ENCODE measurements around the gene RPH3AL. TPM values are rescaled to one million over a fixed set of nuclear protein-coding genes. Genes with fewer than 3 reads are reported as not detected.

RPH3AL gene
- total RNA-seq, 2 donors from 2014 or later, result 11.7 to 17.8 TPM

DNA sequence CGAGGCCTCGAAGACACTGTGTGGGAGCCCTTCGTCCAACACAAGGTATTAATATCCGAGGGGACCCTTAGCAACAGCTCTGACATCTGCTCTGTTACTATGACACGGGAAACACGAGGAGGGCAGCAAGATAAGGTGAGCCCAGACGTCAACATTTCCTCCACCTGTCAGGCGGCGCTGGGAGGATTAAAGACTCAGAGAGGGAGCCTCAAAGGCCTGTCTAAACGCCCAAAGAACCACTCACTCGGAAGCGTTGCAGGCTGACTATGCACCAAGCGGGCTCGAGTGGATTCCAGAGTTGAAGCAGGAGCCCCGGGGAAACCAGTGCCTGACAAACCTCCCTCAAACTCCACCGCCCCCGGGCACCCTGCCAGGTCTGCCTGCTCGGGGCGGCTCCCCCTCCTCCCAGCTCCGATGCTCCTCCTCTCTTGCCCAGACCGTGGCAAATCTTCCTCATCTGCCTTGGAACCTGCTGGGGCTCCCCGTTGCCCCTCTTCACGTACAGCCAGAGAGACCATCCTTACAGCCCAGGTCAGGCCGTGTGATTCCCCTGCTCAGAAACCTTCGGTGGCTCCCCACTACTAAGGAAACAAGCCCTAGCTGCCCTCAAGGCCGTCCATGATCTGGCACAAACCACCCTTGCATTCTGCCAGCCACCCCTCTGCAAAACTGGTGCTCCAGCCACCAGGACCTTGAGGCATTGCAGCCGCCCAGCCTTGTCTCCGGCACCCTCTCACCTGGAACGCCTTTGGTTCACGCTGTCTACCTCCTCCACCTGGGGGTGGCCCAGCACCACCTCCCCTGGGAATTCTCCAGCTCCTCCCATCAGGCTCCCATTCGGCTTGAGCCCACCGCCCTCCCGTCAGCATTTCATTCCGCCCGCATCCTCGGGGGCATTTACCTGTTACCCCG lies 16.2 kb downstream of the RPH3AL start:
- Histone ChIP-seq H3K36me3 (no peaks in the 10 kb centered on the region), H3K27ac (no peak overlapping the region), H3K27me3 (replicated peaks; ENCODE audit: insufficient read depth) (no peaks in the 10 kb centered on the region), H3K4me3 (no peak overlapping the region), H3K9me3 (no peaks in the 10 kb centered on the region), H3K4me1 (replicated peaks) (no peaks in the 10 kb centered on the region)
- DNase-seq (ENCODE audit: low spot score), result no peak
- TF ChIP-seq POLR2AphosphoS5 (IDR thresholded peaks at IDR 0.05) (no peak), POLR2A (IDR thresholded peaks at IDR 0.05) (no peak)
- TF ChIP-seq, protein P1, sequence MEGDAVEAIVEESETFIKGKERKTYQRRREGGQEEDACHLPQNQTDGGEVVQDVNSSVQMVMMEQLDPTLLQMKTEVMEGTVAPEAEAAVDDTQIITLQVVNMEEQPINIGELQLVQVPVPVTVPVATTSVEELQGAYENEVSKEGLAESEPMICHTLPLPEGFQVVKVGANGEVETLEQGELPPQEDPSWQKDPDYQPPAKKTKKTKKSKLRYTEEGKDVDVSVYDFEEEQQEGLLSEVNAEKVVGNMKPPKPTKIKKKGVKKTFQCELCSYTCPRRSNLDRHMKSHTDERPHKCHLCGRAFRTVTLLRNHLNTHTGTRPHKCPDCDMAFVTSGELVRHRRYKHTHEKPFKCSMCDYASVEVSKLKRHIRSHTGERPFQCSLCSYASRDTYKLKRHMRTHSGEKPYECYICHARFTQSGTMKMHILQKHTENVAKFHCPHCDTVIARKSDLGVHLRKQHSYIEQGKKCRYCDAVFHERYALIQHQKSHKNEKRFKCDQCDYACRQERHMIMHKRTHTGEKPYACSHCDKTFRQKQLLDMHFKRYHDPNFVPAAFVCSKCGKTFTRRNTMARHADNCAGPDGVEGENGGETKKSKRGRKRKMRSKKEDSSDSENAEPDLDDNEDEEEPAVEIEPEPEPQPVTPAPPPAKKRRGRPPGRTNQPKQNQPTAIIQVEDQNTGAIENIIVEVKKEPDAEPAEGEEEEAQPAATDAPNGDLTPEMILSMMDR (IDR thresholded peaks at IDR 0.05), result no peak
- intact Hi-C loops (cut with DNase I), result no loop called here
- WGBS, result 53% methylated on average over 28 of the region's 37 CpGs

DNA sequence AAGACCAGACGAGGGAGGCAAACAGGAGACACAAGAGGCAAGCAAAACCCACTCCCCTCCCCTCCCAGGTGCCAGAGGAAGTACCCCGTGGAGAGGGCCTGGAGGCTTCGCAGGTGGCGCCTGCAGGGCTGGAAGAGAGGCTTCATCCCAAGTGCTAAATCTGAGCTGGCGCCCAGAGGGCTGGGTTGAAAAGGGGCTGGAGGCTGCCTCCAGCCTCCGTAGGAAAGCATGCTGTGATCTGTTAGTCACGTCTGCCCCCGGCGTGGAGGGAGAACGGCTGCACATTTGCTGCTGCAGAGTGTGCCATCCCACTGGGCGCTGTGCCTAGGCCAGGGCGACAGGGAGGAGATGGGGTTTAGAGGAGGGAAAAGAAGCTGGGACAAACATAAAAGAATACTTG lies 16.9 kb downstream of the RPH3AL start:
- Histone ChIP-seq H3K4me1 (replicated peaks) (no peaks in the 10 kb centered on the region), H3K4me3 (no peak overlapping the region), H3K9me3 (no peaks in the 10 kb centered on the region), H3K27ac (no peak overlapping the region), H3K27me3 (replicated peaks; ENCODE audit: insufficient read depth) (no peaks in the 10 kb centered on the region), H3K36me3 (no peaks in the 10 kb centered on the region)
- TF ChIP-seq POLR2AphosphoS5 (IDR thresholded peaks at IDR 0.05) (no peak), POLR2A (IDR thresholded peaks at IDR 0.05) (no peak)
- TF ChIP-seq, protein P1 (IDR thresholded peaks at IDR 0.05), result no peak
- intact Hi-C loops (cut with DNase I), result no loop called here
- WGBS, result 85% methylated on average over 5 of the region's 12 CpGs
- DNase-seq (ENCODE audit: low spot score), result no peak

DNA sequence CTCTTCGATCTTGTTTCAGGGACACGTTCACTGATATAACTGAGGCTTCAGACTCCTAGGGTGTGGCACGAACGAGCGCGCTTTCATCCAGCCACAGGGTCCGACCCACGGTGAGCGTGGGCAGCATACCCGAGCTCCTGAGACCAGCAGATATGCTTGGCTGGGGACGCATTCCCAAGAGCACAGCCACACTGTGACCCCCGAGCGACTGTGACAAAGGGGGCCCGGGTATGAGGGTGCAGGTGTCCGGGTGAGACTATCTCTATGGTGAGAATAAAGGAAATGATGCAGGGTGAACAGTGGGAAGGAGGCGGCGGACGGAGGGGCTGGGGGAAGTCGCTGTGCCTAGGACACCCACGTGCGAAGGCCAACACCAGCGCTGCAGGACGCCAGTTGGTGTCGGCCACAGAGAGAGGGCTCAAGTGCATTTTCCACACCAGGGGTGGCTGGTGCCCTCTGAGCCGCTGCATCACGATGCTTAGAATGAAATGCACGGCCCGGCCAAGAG lies 17.6 kb downstream of the RPH3AL start:
- DNase-seq (ENCODE audit: low spot score), result no peak
- 81% methylated on average over 28 of the region's 28 CpGs for WGBS
- Histone ChIP-seq H3K9me3 (no peaks in the 10 kb centered on the region), H3K27ac (peak overlapping the region in 1 of 2 donors; percentile 67), H3K36me3 (no peaks in the 10 kb centered on the region), H3K4me1 (replicated peaks) (no peaks in the 10 kb centered on the region), H3K4me3 (no peak overlapping the region), H3K27me3 (replicated peaks; ENCODE audit: insufficient read depth) (no peaks in the 10 kb centered on the region)
- no peak for TF ChIP-seq POLR2A (IDR thresholded peaks at IDR 0.05)
- TF ChIP-seq POLR2AphosphoS5 (IDR thresholded peaks at IDR 0.05), result no peak
- TF ChIP-seq, protein P1 (IDR thresholded peaks at IDR 0.05), result no peak
- intact Hi-C loops (cut with DNase I), result no loop called here

DNA sequence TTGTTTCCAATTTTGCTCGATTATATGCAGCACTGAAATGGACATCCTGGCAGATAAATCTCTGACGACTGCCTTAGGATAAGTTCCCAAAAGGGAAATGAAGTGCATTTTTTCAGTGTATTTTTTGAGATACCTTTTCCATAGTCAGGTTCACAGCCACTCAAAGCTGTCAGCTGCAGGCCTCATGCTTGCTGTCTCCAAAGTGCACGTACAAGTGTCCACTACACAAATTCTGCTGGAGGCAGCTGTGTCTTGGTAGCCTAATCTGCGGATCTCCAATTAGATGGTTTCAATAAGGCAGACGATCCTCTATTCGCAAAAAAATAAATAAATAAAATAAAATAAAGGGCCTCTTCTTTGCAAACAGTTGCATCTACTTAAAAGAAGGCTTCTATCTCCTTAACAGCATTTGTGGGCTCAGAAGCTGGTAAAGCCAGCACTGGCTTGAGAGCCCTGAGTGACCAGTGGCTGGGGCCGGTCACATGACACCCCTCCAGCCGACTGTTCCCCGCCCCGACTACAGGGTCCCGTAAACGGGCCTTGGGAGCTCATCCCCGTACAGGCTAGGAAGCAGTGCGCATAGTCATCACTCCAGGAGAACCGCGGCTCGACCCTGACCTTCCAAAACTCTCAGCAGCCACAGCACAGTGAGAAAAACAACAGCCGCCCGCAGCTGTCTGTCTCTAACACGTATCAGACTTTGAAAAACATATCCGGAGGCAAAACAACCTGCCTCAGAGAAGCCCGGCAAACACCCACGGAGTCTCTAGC lies 18.8 kb downstream of the RPH3AL start:
- no peak for TF ChIP-seq POLR2A (IDR thresholded peaks at IDR 0.05)
- TF ChIP-seq POLR2AphosphoS5 (IDR thresholded peaks at IDR 0.05), result no peak
- TF ChIP-seq, protein P1 (IDR thresholded peaks at IDR 0.05), result no peak
- Histone ChIP-seq H3K27me3 (replicated peaks; ENCODE audit: insufficient read depth) (no peaks in the 10 kb centered on the region), H3K4me3 (no peak overlapping the region), H3K9me3 (no peaks in the 10 kb centered on the region), H3K36me3 (no peaks in the 10 kb centered on the region), H3K27ac (peak overlapping the region; percentile 62 to 67), H3K4me1 (replicated peaks) (no peaks in the 10 kb centered on the region)
- no peak for DNase-seq (ENCODE audit: low spot score)
- intact Hi-C loops (cut with DNase I), result no loop called here
- 48% methylated on average over 23 of the region's 23 CpGs for WGBS

All from prostate gland (tissue), 2 donors.